Activated CD4-positive, alpha-beta T cell treated with anti-CD3 and anti-CD28 coated beads for 1 hour (primary cell): ENCODE measurements around the gene FRG1.
"Not testable (repeated sequence)": the region's sequence is repeated elsewhere in the genome, so short reads cannot be mapped to it uniquely, and the experiment has no call there.

Experiments
- DNase-seq: peaks from one replicate; pipeline ENCODE4 v3.0.0-alpha.2; 2020

The FRG1 gene

DNA sequence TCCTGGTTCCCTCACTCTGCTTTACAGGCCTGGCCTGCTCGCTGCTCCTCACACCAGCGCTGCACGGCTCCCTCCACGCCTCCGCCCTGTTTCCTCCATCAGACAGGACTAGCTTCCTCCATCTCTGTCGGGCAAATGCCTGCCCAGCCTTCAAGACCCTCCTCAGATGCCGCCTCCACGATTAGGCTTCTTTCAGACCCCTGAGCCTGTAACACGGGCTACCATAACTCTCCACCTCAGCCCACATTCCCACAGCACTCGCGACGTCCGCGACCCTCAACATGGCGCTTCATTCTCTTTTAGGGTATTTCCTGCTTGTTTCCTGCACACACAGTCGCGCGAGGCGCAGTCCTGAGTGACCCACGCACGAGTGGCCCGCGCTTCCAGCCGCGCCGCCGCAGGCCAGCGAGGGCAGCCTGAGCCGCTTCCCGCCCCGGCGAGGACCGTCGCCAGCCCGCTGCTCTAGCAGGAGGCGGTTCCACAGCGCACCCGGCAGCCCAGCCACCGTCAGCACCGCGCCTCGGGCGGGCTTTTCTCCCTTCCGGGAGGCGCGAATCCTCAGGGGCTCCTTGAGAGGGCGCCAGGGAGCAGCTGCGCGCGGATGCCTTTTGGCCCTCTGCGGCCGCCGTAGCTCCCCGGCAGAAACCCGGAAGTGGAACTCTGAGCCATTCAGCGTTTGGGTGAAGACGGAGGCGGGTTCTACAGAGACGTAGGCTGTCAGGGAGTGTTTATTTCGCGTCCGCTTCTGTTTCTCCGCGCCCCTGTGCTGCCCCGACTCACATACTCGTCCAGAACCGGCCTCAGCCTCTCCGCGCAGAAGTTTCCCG is at the start of gene FRG1:
Gene FRG1, plus strand, starts transcription at position 695 of the 827 bp plus-strand sequence. CDS start 138 bp downstream, outside the sequence.
- DNase-seq = peak; percentile 96

DNA sequence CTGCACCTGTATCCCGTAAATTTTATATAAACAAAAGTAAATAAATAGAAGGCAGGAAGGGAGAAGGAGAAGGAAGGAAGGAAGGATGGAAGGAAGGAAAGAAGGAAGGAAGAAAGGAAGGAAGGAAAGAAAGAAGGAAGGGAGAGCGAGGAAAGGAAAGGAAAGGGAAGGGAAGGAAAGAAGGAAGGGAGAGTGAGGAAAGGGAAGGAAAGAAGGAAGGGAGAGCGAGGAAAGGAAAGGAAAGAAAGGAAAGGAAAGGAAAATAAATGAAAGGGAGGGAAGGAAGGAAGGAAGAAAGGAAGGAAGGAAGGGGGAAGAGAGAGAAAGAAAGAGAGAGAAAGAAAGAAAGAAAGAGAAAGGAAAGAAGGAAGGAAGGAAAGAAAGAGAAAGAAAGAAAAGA is 43.0 kb upstream of the FRG1 start:
- no peak for DNase-seq

DNA sequence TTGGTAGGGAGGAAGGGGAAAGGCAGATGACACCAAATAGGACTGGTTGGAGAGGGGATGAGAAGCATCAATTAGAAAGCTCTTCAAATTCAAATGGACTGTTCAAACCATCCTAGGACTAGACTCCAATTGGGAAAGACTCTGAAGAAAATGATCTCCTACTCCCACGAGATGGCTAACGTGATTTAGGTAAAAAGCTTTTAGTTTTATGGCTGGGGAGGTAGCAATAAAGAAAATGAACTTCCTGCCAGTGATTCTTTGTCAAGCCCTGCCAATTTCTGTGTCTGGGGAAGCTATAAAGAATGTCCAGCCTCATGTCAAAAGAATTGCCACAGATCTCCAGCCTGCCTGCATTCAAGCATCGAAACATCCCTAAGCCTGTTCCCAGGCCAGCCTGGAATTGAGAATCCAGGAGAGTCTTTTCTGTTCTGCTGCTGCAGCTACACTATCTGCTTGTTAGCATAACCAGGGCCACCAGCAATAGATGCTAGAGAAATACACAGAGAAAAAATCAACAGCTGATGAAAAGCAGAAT is 41.1 kb upstream of the FRG1 start:
- DNase-seq = not testable (repeated sequence)

DNA sequence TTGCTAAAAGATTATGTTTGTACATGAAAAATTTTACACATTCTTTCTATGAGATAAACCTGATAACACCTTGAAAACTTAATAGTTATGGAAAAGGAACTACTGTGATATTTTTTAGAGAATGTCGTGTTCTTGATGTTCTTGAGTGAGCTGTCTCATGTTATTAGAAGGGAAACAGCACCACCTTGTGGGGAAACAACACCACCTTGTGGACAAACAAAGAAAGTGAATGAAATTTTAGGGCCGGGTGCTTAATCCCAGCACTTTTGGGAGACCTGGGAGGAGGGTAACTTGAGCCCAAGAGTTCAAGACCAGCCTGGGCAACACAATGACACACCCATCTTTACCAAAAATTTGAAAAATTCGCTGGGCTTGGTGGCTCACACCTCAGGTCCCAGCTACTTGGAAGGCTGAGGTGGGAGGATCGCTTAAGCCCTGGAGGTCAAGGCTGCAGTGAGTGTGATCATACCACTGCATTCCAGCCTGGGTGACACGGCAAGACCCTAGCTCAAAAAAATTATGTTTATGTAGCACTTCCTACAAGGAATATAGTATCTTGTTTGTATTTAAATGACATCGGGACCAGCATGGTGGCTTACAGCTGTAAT is 36.1 kb upstream of the FRG1 start:
- not testable (repeated sequence) for DNase-seq

DNA sequence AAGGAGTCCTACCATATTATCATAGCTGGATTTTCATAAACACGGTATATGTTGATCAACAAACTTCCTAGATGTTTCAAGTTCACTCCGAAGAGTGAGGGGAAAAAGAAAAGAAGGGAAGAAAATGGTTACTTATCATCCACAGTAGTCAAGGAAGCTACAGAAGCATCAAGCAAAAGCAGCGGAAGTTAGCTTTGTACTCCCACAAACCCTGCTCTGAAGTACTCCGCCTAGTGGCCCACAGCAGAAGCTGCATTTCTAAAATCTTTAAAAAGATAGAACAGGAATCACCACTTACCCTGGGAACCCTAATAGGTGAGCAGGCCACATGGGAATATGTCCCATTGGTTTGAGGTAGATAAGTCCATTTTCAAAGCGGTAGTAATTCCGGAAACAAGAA is 28.5 kb upstream of the FRG1 start:
- DNase-seq = no peak

DNA sequence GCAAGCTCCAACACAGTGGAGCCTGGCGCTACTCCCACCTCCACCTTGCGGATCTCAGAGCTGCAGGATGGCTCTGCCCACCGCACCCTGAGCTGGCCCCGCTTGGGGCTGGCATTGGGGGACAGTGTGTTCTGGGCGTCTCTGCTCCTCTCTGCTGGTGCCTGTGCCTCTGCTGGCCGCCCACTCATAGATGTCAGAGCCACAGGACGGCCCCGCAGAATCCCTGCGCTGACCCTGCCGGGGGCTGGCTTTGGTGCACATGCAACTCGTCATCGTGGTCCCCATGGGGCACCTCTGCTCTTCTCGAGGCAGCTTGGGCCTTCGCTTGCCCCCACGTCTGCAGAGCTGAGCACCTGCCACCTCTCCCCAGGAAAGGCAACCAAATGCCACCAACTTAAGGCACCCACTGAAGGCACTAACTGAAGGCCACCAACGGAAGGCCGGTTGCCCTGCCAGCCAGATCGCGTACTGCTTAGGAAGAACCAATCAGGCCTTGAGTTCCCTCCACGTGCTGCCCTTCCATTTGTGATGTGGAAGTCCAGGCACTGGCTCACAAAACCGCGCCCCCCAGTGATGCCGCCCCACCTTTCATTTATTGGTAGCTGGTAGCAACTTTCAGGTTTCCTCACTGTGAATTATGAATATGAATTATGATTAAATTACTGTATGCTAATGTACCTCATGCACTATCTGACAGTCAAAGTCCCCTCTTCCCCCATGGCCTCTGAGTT is 23.3 kb upstream of the FRG1 start:
- no peak for DNase-seq

DNA sequence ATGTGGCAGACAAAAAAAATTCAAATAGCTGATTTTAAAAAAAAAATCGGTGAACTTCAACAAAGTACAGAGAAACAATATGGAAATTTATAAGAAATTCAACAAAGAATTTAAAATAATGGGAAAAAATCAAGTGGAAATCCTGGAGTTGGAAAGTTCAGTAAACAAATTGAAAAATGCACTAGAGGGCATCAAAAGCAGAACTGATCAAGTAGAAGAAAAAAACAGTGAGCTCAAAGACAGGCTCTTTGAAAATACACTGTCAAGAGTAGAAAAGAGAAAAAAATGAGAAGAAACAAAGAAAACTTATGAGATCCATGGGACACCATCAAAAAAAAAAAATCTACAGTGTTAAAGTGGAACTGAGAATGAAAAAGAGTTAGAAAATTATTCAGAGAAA is 19.6 kb upstream of the FRG1 start:
- no peak for DNase-seq

DNA sequence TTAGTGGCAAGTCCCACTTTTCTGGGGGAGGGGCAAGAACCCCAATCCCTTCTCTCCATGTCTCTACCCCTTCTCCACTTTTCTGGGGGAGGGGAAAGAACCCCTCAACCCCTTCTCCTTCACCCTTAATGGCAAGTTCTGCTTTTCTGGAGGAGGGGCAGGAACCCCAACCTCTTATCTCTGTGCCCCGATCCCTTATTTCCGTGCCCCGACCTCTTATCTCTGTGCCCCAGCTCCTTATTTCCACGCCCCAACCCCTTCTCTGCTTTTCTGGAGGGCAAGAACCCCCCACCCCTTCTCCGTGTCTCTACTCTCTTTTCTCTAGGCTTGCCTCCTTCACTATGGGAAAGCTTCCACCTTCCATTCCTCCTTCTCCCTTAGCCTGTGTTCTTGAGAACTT is 13.9 kb upstream of the FRG1 start:
- DNase-seq = not testable (repeated sequence)

DNA sequence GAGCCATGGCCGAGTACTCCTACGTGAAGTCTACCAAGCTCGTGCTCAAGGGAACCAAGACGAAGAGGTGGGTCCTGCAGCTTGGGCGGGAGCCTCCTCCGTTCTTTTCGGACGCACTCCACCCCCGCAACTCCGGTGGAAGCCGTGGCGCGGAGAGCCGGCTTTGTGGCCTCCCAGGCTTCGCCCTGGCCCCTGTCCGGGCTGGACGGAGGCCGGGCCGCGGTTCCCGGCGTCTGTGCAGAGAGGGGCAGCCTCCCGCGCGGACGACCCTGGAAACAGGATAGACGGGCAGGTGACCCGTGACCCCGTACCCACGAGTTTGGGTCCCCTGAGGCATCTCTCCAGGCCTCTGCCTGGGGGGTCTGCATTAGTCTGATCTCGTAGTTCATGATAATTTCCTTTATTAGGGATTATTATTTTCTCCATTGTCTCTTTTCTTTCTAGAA is 356 bp downstream of the FRG1 start:
- no peak for DNase-seq

DNA sequence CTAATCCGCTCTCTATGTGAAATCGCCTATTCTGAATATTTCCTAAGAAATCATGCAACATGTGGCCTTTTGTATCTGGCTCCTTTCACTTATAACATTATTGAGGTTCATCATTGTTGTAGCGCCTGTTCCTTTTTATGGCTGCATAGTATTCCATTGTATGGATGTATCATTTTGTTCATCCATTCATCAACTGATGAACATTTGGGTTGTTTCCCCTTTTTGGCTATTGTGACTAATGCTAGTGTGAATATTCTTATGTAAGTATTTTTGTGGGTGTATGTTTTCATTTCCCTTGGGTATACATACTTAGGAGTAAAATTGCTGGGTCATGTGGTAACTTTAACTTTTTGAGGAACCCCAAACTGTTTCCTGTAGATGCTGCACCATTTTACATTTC is 1.7 kb downstream of the FRG1 start:
- DNase-seq = not testable (repeated sequence)

DNA sequence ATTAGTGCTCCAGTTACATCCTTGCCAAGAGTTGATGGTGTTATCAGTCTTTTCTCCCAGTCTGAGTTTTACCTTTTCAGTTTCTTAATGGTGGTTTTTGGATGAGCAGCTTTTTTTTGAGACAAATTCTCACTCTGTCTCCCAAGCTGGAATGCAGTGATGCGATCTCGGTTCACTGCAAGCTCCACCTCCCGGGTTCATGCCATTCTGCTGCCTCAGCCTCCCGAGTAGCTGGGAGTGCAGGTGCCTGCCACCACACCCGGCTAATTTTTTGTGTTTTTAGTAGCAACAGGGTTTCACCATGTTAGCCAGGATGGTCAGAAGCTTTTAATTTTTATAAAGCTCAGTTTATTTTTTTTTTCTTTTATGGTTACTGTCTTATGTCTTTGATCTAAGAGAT is 3.4 kb downstream of the FRG1 start:
- DNase-seq = not testable (repeated sequence)

DNA sequence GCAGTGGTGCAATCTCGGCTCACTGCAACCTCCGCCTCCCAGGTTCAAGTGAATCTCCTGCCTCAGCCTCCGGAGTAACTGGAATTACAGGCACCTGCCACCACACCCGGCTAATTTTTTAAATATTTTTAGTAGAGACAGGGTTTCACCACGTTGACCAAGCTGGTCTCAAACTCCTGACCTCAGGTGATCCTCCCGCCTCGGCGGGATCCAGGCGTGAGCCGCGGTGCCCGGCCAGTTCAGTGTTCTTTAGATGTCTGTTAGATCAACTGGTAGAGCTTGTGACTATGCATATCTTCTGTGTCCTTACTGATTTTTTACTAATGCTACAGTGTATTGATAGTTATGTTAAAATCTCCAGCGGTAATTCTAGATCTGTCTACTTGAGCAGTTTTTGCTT is 6.2 kb downstream of the FRG1 start:
- not testable (repeated sequence) for DNase-seq

DNA sequence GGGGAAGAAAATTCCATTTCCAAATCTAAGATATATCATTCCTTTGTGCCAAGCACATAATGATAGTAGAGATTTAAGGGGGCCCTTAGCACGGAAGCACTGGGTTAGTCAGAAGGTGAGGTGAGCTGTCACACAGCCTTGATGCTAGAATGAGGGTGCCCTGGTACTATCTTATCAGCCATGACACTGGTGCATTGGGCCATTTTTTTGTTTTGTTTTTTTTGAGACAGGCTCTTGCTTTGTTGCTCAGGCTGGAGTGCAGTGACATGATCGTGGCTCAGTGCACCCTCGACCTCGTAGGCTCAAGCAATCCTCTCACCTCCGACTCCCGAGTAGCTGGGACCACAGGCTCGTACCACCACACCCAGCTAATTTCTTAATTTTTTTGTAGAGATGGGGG is 7.8 kb downstream of the FRG1 start:
- not testable (repeated sequence) for DNase-seq

DNA sequence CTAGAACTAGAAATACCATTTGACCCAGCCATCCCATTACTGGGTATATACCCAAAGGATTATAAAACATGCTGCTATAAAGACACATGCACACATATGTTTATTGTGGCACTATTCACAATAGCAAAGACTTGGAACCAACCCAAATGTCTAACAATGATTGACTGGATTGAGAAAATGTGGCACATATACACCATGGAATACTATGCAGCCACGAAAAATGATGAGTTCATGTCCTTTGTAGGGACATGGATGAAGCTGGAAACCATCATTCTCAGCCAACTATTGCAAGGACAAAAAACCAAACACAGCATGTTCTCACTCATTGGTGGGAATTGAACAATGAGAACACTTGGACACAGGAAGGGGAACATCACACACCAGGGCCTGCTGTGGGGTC is 28.6 kb downstream of the FRG1 start:
- DNase-seq = not testable (repeated sequence)

DNA sequence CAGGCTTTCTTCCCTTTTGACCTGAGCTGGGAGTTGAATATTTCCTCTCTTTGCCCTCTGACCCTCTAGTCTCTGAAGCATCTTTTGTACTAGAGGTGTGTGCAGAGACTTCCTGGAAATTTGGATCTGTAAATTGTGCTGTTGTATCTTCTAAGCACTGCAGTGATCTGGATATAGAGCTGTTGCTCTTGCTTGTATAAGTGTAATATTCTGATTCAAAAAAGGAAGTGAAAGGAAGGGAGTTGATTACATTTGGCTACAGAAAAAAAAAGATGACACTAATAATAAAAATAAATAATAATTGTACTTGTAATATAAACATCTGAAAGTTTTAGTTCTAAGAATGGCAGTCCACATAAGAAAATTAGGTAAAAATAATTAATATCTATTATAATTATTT is 33.0 kb downstream of the FRG1 start:
- no peak for DNase-seq

DNA sequence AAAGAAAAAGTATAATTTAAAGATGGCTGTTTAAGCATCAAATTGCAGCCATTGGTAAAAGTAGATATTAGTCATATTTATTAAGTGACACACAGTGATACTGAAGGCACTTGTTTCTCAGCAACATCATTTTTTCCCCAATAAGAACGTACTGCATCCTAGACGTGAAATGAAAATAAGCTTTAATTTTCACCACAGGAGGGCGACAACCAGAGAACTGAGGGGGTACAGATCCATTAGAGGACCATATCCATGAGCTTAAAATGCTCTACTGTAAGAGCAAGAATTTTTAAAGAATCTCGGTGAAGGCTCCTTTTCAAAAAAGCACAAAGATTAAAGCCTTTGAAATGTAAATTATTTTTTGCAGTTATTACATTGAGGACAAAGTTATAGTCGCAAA is 33.4 kb downstream of the FRG1 start:
- DNase-seq = no peak

DNA sequence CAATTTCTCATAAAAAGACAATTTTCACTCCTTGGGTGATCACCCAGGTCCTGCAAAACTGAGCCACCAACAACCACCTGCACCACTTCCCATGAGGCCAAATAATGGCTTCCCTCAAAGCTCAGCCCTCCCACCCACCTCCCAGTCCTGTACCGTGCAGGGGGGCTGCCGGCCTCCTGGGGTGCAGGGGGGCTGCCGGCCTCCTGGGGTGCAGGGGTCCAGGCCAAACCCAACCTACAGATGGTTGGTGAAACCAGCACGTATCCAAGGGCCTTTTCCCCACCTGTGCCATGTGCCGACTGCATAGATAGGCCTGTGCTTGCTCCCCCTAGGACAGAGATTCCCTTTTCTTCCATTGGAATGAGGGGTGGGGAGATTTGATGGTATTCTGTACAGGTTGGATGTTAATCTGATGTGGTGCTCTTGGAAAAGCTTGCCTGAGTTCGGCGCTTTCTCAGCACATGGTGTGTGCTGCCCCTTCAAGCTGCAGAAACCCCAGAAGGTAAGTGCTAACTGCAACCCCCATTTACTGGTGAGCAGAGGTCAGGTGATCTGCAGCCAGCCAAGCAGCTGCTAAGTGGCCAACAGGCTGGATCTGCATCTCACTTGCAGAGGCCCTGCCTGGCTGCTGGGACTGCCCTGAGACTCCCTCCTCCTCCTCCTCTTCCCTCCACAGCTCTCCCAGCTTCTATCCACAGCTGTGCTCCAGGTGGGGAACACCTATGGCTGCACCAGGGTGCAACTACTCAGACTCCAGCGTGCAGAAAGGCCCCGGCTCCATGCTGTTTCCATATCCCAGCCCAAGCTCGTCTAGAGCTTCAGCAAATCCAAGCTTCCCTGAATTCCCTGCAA is 38.8 kb downstream of the FRG1 start:
- DNase-seq = no peak

DNA sequence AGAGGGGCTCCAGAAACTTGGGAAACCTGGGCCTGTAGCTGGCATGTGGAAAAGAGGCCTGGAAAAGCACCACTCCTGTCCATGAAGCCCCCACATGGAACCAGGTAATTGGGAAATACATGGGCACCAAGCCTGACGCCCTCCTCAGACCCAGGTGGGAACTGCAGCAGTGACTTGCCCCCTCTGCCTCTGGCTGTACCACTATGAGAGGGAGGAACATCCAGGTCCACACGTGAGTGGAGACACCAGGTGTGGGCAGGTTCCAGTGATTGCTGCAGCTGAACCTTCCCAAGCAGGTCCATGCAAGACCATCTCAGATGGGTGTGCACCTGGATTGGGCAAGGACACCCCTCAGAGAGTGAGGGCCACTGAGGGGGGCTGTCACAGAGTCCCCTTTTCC is 39.6 kb downstream of the FRG1 start:
- DNase-seq = not testable (repeated sequence)

DNA sequence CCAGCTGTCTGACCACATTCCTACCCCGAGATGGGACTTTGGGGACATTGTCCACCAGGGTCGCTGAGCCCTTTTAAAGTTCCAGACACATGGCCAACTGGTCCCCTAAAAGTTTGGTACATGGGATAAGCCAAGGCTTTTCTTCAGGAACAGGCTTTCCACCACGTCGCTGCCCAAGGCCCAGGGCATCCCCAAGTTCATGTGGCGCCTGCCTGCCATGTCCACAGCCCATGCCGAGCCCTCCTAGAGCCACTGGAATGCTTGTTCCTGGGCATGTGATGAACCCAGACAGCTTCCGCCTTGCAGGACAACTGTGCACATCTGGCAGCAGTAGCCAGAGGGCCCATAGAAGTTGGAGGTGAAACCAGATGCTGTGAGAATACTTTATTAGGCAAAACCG is 41.3 kb downstream of the FRG1 start:
- no peak for DNase-seq

DNA sequence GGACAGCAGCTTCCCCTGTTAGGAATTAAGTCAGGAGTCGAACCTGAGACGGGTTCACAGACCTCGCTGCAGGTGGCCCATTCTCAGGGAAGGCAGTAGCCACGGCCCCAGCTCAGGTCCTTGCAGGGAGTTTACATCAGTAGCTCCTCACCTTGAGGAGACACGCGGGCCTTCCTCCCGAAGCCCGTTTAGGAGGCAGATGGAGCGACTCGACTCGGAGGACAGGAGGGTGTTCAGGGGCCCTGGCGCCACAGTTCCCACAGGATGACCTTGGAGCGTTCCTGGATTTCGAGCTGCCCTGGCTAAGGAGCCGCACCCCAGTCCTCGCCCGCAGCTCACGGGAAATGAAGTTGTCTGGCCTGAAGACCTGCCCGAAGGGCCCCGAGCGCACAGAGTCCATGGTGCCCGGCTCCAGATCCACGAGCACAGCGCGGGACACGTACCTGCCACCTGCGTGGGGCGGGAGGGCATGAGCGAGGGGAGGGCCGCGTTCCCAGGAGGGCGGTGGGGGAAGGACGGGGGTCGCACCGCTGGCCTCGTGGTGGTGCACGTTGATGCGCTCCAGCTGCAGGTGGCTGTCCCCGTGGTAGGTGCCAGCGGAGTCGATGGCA is 43.3 kb downstream of the FRG1 start:
- DNase-seq = not testable (repeated sequence)

DNA sequence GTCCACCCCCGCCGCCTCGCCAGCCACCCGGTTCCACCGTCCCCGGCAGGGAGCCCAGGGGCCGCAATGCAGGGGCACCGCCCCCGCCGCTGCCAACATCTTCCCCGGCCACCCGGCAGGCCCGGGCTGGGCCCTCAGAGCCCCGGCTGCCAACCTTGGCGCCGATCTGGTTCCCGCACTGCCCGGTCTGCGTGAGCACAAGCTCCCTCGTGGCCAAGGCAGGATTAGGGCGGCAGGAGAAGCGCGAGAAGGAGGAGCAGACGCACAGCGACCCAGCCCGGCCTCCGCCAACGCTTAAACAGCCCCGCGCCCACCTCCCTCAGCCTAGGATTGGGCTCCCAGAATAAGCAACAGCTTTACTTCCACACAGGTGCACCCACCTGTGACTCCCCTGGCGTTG is 44.0 kb downstream of the FRG1 start:
- not testable (repeated sequence) for DNase-seq

DNA sequence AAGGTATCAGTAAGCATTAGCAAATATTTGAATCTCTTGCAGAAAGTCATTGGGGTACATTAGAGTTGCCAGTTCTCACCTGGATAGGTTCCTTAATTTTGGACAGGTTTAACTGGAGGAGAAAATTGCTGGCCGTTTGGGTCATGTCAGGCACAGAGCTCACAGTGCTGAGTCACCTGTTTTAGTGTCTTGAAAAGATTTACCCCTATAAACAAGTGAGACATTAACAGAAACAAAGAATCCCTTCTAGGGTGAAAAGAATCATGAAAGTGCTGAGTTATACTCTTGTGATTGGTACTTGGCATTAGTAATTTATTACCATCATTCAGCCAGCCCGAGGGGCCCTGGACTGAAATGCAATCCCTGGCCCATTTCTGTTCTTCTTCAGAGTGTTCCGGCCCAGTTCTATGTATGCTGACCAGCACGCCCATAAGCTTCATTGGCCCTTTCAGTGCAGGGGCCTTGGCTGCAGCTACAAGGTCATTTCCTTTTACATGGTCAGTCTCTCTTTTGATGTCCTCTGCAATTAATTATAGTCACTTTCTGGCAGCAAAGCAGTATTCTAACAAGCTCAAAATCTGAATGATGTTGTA is 45.1 kb downstream of the FRG1 start:
- not testable (repeated sequence) for DNase-seq
